Adrenal gland (tissue), 12 donors: ENCODE measurements around the gene TARM1. TPM values are rescaled to one million over a fixed set of nuclear protein-coding genes. Genes with fewer than 3 reads are reported as not detected.
A peak's percentile ranks its signal among the peaks of the same experiment; 100 is the strongest.

Experiments used
- DNase-seq, 7 donors: peaks; one replicate each; pipeline ENCODE4 v3.0.0-alpha.2; 2019 to 2020
- H3K27ac ChIP-seq, 5 donors: fragments of 200-600 bp; sonication (generic) in 4 of 5; 1 replicate in 3 of 5; 2 replicates in 2 of 5; pipeline versions ENCODE4 v1.5.1 to v1.8.0; 2016 to 2020; ENCODE audit warnings: mild to moderate bottlenecking in 1 of 5
- H3K27me3 ChIP-seq: fragments of 200-600 bp; 2 replicates; pipeline ENCODE4 v1.8.0; 2021
- H3K36me3 ChIP-seq, 2 donors: fragments of 200-600 bp; replicated peaks in 1 of 2; 1 replicate in 1 of 2; 2 replicates in 1 of 2; pipeline versions ENCODE4 v1.5.1 to v1.8.0; 2018 to 2022
- H3K4me1 ChIP-seq, 2 donors: fragments of 200-600 bp; replicated peaks in 1 of 2; 1 replicate in 1 of 2; 2 replicates in 1 of 2; pipeline versions ENCODE4 v1.5.1 to v1.8.0; 2018 to 2021
- H3K4me3 ChIP-seq, 4 donors: fragments of 200-600 bp; sonication (generic) in 3 of 4; one replicate each; pipeline ENCODE4 v1.5.1; 2016 to 2018
- H3K9me3 ChIP-seq, 3 donors: fragments of 200-600 bp; sonication (generic) in 1 of 3; replicated peaks in 1 of 3; 1 replicate in 2 of 3; 2 replicates in 1 of 3; pipeline versions ENCODE4 v1.5.1 to v1.8.0; 2016 to 2021
- POLR2A ChIP-seq, 2 donors: fragments of 450-650 bp; IDR thresholded peaks; one replicate each; pipeline ENCODE4 v1.6.1; 2017; ENCODE audit warnings: antibody characterized with exemption in 2 of 2, mild to moderate bottlenecking in 2 of 2, moderate library complexity in 1 of 2
- WGBS, 4 donors: extraction: QIAGEN DNeasy Blood & Tissue Kit in 2 of 4; methylation state at CpG; one replicate each; pipeline versions ENCODE4 v1.1.5 to v1.1.7; 2013 to 2017; 5-methylcytosine and 5-hydroxymethylcytosine counted together
- intact Hi-C, 2 donors: fragments of 100-400 bp; cut with DNase I; formaldehyde crosslinking; loops; one replicate each; pipeline versions ENCODE4 v1.14.1 to v1.15.0; 2022 to 2023
- polyA plus RNA-seq, 3 donors: library from polyadenylated mRNA; stranded (reverse); fragments of 200-250 nt in 2 of 3; fragments of 350-450 nt in 1 of 3; fragmentation: Illumina TruSeq in 1 of 3; extraction: RNeasy Lipid Tissue Mini Kit (QIAGEN cat#74804) in 1 of 3; gene quantifications; one replicate each; pipeline ENCODE4 v1.2.3, GENCODE V29; 2013 to 2014
- total RNA-seq, 9 donors: library from RNA; depleted of rRNA in 4 of 9; stranded (reverse); fragments of >200 nt in 4 of 9; fragments of 120-200 nt in 1 of 9; fragmentation: NEBNext Ultra II Directional in 1 of 9; extraction: Animal tissue kit (Norgen Biotek cat#: 25700) in 1 of 9; gene quantifications; one replicate each; pipeline versions ENCODE4 v1.1.0 to v1.2.4, GENCODE V29; 2013 to 2023
- TF ChIP-seq, protein P1 (sequence below), 6 experiments: fragments of 450-650 bp in 4 of 6; fragments of 200-600 bp in 2 of 6; sonication (generic) in 1 of 6; IDR thresholded peaks; 1 replicate in 5 of 6; 2 replicates in 1 of 6; pipeline versions ENCODE4 v1.5.1 to v1.8.0; 2016 to 2021; ENCODE audit warnings: antibody characterized with exemption in 6 of 6, mild to moderate bottlenecking in 2 of 6, moderate library complexity in 1 of 6
- donor health status: healthy with polysubstance abuse.
- donor health status: Bipolar disorder and iron deficiency.
- donor health status: DM: yes; HTN: yes; CAD: no.
- donor health status: DM: no; HTN: no; CAD: no.
- donor health status: DM: no; HTN: no; CAD: no.
- donor health status: DM: yes; HTN: yes; CAD: no.

Gene TARM1
- total and polyA plus RNA-seq, 12 donors = not detected

DNA sequence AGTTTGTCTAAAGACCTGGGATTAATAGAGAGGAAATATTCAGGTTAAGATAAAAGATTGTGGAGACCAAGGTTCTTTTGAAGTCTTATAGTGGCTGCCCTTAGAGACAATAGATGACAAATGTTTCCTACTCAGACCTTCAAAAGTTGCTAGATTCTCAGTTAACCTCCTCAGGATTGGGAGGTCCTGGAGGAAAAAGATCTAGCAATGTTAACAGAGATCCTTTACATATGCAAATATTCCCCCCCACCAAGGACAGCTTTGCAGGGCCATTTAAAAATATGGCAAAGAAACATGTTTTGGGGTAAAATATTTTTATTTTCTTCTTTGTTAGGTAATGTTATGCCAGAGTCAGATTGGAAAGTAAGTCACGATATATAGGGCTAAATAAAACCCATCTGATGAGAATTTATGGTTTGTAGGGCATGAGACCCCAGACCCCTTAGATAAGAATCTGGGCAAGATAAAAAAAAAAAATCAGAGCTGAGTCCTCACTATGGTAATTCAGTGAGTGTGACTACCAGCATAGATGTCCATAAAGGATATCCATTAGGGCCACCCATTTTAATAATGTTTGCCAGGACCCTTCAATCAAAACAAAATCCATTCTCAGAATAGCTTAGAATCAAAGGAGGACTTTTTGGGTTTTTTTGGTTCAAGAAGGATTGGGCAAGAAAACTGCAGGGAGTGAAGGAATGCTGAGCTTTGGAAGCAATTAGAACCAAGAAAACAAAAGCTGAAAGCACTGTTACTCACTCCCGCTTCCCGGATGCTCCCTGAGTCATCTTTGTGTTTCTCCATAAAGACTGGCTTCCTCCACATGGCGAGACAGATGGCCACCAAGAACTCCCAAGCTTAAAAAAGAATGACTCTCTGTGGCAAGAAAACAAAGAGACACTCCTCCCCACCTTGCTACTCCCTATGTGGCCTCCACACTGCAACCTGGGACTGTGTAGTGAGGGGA is 45.7 kb downstream of the TARM1 start:
- Histone ChIP-seq H3K9me3 (no peaks in the 10 kb centered on the region), H3K27ac (no peak overlapping the region), H3K4me1 (no peaks in the 10 kb centered on the region), H3K36me3 (no peaks in the 10 kb centered on the region), H3K4me3 (no peak overlapping the region), H3K27me3 (no peaks in the 10 kb centered on the region)
- 43 to 54% (median 51%) methylated on average over 4 of the region's 4 CpGs for WGBS, 4 donors
- no peak for TF ChIP-seq POLR2A (IDR thresholded peaks at IDR 0.05)
- TF ChIP-seq, protein P1, sequence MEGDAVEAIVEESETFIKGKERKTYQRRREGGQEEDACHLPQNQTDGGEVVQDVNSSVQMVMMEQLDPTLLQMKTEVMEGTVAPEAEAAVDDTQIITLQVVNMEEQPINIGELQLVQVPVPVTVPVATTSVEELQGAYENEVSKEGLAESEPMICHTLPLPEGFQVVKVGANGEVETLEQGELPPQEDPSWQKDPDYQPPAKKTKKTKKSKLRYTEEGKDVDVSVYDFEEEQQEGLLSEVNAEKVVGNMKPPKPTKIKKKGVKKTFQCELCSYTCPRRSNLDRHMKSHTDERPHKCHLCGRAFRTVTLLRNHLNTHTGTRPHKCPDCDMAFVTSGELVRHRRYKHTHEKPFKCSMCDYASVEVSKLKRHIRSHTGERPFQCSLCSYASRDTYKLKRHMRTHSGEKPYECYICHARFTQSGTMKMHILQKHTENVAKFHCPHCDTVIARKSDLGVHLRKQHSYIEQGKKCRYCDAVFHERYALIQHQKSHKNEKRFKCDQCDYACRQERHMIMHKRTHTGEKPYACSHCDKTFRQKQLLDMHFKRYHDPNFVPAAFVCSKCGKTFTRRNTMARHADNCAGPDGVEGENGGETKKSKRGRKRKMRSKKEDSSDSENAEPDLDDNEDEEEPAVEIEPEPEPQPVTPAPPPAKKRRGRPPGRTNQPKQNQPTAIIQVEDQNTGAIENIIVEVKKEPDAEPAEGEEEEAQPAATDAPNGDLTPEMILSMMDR (IDR thresholded peaks at IDR 0.05) = no peak
- intact Hi-C loops = no loop called here
- no peak for DNase-seq

DNA sequence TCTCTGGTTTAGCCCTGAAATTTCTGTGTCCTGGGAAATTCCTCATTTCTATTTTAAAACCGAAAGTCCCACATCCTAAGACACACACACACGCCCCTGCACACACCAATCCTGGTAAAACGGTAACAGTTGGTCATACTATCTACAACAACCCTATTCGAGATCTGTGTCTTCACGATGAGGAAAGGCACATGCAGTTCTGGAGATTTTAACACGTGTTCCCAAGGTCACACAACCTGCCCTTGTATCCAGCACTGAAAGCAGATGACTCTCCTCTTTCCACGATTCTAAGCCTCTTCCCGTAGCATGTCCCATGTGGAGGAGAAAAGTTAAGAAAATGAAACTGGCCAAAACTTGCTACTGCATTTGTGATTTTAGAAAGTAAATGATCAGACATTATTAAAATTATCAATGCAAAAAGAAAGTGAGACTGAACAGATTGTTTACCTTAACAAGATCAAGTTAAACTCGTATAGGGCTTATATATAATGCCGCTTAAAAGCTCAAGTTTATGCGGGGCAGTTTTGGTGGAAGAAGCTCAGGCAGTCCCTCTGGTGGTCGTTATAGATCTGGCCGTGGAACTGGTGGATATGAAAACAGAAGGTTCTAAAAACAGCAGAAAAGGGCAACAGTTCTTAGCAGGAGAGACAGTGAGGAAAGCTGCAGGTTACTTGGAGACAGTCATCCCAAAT is 50.1 kb downstream of the TARM1 start:
- intact Hi-C loops = no loop called here
- Histone ChIP-seq H3K4me3 (no peak overlapping the region), H3K27me3 (peaks cover 8% of the 10 kb centered on the region), H3K4me1 (no peaks in the 10 kb centered on the region), H3K27ac (no peak overlapping the region), H3K9me3 (no peaks in the 10 kb centered on the region), H3K36me3 (no peaks in the 10 kb centered on the region)
- 32 to 36% (median 35%) methylated on average over 13 of the region's 13 CpGs for WGBS, 4 donors
- TF ChIP-seq, protein P1 (IDR thresholded peaks at IDR 0.05) = no peak
- TF ChIP-seq POLR2A (IDR thresholded peaks at IDR 0.05) = no peak
- DNase-seq = no peak

DNA sequence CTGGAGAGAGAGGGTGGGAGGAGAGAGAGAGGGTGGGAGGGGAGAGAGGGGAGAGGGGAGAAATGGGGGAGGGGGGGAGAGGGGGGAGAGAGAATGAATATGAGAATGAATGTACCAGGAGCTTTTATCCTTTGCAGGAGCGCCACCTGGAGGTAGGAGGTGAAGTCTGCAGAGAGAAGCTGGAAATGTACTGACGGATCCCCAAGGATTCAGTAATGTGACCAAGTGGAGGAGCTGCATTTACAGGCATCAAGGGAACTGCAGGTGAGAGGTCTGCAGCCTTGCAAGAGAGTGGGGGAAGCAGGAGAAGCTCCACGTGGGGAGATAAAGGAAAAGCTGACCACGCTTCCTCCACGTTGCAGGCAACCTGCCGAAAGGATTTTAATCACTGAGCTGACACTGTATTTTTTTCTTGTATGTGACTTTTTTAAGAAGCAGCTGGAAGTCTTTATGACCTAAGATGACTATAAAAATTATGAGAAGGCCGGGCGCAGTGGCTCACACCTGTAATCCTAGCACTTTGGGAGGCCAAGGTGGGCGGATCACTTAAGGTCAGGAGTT is 51.2 kb downstream of the TARM1 start:
- Histone ChIP-seq H3K9me3 (no peaks in the 10 kb centered on the region), H3K4me3 (no peak overlapping the region), H3K27me3 (peaks cover 8% of the 10 kb centered on the region), H3K36me3 (no peaks in the 10 kb centered on the region), H3K4me1 (no peaks in the 10 kb centered on the region), H3K27ac (no peak overlapping the region)
- intact Hi-C loops = loop anchor here (5.0 to 10.0 kb wide), 2 partner anchors 185 to 188 kb away; no protein-coding TSS in a partner anchor
- WGBS, 4 donors = 25 to 35% (median 28%) methylated on average over 9 of the region's 9 CpGs
- peak; percentile 36 to 78 (median 57) for DNase-seq
- TF ChIP-seq POLR2A (IDR thresholded peaks at IDR 0.05) = no peak
- TF ChIP-seq, protein P1 (IDR thresholded peaks at IDR 0.05) = peak; percentile 23 to 59 (median 48)

DNA sequence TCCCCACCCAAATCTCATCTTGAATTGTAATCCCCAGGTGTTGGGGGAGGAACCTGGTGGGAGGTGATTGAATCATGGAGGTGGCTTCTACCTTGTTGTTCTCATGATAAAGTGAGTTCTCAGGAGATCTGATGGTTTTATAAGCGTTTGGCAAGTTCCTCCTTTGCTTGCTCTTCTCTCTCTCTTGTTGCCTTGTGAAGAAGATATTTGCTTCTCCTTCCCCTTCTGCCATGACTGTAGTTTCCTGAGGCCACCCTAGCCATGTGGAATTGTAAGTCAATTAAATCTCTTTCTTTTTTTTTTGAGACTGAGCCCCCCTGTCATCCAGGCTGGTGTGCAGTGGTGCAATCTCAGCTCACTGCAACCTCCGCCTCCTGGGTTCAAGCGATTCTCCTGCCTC is 51.9 kb downstream of the TARM1 start:
- H3K9me3 ChIP-seq = no peaks in the 10 kb centered on the region
- H3K36me3 ChIP-seq = no peaks in the 10 kb centered on the region
- DNase-seq = no peak
- peaks cover 8% of the 10 kb centered on the region for H3K27me3 ChIP-seq
- no peak overlapping the region for H3K4me3 ChIP-seq
- no peak overlapping the region for H3K27ac ChIP-seq
- no peak for TF ChIP-seq POLR2A (IDR thresholded peaks at IDR 0.05)
- TF ChIP-seq, protein P1 (IDR thresholded peaks at IDR 0.05) = no peak
- 70 to 73% (median 71%) methylated on average over 3 of the region's 3 CpGs for WGBS, 4 donors
- H3K4me1 ChIP-seq = no peaks in the 10 kb centered on the region
- intact Hi-C loops = loop anchor here (5.0 to 10.0 kb wide), 2 partner anchors 184 to 187 kb away; no protein-coding TSS in a partner anchor
